Ascending aorta (tissue), 2 donors: ENCODE results near the gene CEP112. TPM values are rescaled to one million over a fixed set of nuclear protein-coding genes. Genes with fewer than 3 reads are reported as not detected.
A peak's percentile ranks its signal among the peaks of the same experiment; 100 is the strongest.

Experiments used
- DNase-seq, 2 donors: peaks; one replicate each; pipeline ENCODE4 v3.0.0-alpha.2; 2019; ENCODE audit warnings: low spot score in 2 of 2
- H3K27ac ChIP-seq, 2 donors: fragments of 200-600 bp; sonication (generic); one replicate each; pipeline ENCODE4 v1.5.1; 2016 to 2017; ENCODE audit warnings: mild to moderate bottlenecking in 1 of 2
- H3K27me3 ChIP-seq: fragments of 200-600 bp; sonication (generic); one replicate; pipeline ENCODE4 v1.5.1; 2017
- H3K36me3 ChIP-seq, 2 donors: fragments of 200-600 bp; sonication (generic); one replicate each; pipeline ENCODE4 v1.5.1; 2016
- H3K4me1 ChIP-seq, 2 donors: fragments of 200-600 bp; sonication (generic); one replicate each; pipeline ENCODE4 v1.5.1; 2016 to 2017; ENCODE audit warnings: mild to moderate bottlenecking in 1 of 2
- H3K4me3 ChIP-seq, 2 donors: fragments of 200-600 bp; sonication (generic); one replicate each; pipeline ENCODE4 v1.5.1; 2016 to 2017; ENCODE audit warnings: mild to moderate bottlenecking in 1 of 2
- H3K9me3 ChIP-seq, 2 donors: fragments of 200-600 bp; sonication (generic); one replicate each; pipeline ENCODE4 v1.5.1; 2016
- CTCF ChIP-seq, 3 experiments: fragments of 200-600 bp in 2 of 3; fragments of 450-650 bp in 1 of 3; sonication (generic) in 2 of 3; IDR thresholded peaks; one replicate each; pipeline ENCODE4 v1.5.1; 2016 to 2019; ENCODE audit warnings: antibody characterized with exemption in 3 of 3, mild to moderate bottlenecking in 1 of 3, moderate library complexity in 1 of 3
- intact Hi-C: fragments of 100-400 bp; cut with DNase I; formaldehyde crosslinking; loops from one replicate; pipeline ENCODE4 v1.15.1; 2023
- total RNA-seq: library from RNA; depleted of rRNA; stranded (reverse); fragments of >200 nt; gene quantifications from one replicate; pipeline ENCODE4 v1.1.0, GENCODE V29; 2016

The CEP112 gene
- total RNA-seq, 1 donor from 2014 or later, result 11.4 TPM

DNA sequence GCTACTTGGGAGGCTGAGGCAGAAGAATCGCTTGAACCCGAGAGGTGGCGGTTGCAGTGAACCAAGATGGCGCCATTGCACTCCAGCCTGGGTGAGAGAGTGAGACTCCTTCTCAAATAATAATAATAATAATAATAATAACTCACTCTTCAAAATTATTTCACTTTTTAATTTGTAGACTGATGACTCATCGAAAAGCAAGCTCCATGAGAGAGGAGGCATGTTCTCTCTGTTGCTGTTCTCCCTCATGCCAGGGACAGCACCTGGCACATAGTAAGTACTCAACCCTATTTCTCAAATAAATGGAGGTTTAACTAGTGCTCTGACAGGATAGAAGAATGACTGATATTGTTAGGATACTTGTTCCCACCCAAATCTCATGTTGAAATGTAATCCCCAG lies 265.3 kb downstream of the CEP112 start:
- TF ChIP-seq CTCF (IDR thresholded peaks at IDR 0.05), result no peak
- no peak for DNase-seq
- intact Hi-C loops, result no loop called here
- Histone ChIP-seq H3K36me3 (no peaks in the 10 kb centered on the region), H3K27ac (no peak overlapping the region), H3K9me3 (no peaks in the 10 kb centered on the region), H3K4me1 (no peaks in the 10 kb centered on the region), H3K27me3 (no peaks in the 10 kb centered on the region), H3K4me3 (no peak overlapping the region)

DNA sequence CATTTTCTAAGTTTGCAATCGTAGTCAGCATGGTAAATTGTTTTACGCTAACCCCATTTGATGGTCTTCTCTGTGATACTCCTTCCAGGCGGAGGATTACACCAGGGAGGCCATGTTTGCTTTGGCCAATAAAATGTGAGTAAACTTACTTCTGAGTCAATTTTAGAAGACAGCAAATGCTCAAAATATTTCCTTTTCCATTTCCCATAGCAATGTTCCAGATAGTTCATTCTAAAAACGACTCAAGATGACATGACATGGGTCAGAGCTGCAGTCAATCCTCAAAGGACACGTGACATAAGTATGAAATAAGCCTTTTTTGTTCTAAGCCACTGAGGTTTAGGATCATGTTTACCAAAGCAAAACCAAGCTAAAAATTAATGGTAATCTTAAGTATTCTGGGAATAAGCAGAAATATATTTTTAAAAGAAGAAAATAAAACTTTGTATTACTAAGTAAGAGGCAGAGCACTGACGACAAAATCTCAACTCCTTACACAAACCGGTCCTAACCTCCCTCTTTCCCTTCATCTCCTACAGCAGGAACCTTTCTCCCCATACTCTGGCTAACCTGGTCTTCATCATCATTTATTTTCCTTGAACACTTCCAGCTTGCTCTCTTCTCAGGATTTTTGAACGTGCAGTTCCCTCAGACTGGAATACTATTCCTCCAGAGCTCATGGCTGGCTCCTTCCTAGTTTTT lies 266.2 kb downstream of the CEP112 start:
- no peaks in the 10 kb centered on the region for H3K9me3 ChIP-seq
- no peaks in the 10 kb centered on the region for H3K27me3 ChIP-seq
- H3K4me1 ChIP-seq, result no peaks in the 10 kb centered on the region
- no peak overlapping the region for H3K4me3 ChIP-seq
- H3K27ac ChIP-seq, result peak overlapping the region; percentile 39 to 66
- DNase-seq, result no peak
- intact Hi-C loops, result no loop called here
- no peaks in the 10 kb centered on the region for H3K36me3 ChIP-seq
- TF ChIP-seq CTCF (IDR thresholded peaks at IDR 0.05), result no peak

- Histone ChIP-seq H3K27me3 (no peaks in the 10 kb centered on the region), H3K4me3 (no peak overlapping the region), H3K36me3 (no peaks in the 10 kb centered on the region), H3K27ac (no peak overlapping the region), H3K4me1 (peaks cover 0 to 9% of the 10 kb centered on the region in 2 donors), H3K9me3 (no peaks in the 10 kb centered on the region)
- intact Hi-C loops, result no loop called here
- DNase-seq, result no peak
- TF ChIP-seq CTCF (IDR thresholded peaks at IDR 0.05), result no peak
These were observed 270.9 kb downstream of the CEP112 start for GRCh38 chr17:65920996-65921395.

DNA sequence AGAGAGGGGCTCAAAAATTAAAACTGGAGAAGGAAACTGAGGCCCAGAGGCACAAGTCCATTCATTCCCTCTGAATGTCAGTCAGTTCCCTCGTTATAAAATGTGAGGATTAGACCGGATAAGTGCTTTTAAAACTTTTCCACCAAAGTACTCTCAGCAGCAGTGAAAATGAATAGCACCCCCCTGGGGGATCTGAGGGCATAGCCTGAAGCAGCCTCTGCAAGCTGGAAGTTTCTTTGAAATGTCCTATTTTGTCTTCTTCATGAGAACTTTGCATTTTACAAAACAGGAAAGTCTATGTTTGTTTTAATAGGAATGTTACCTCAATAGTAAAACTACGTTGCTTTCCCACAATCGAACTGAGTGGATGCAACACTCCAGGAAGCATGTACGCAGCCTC lies 273.0 kb downstream of the CEP112 start:
- H3K9me3 ChIP-seq, result no peaks in the 10 kb centered on the region
- H3K36me3 ChIP-seq, result no peaks in the 10 kb centered on the region
- H3K27me3 ChIP-seq, result no peaks in the 10 kb centered on the region
- peak overlapping the region in 1 of 2 donors; percentile 3 for H3K27ac ChIP-seq
- no peak overlapping the region for H3K4me3 ChIP-seq
- intact Hi-C loops, result no loop called here
- no peak for DNase-seq
- TF ChIP-seq CTCF (IDR thresholded peaks at IDR 0.05), result peak in 2 of 3 experiments; percentile 11 to 39
- H3K4me1 ChIP-seq, result peaks cover 0 to 9% of the 10 kb centered on the region in 2 donors

DNA sequence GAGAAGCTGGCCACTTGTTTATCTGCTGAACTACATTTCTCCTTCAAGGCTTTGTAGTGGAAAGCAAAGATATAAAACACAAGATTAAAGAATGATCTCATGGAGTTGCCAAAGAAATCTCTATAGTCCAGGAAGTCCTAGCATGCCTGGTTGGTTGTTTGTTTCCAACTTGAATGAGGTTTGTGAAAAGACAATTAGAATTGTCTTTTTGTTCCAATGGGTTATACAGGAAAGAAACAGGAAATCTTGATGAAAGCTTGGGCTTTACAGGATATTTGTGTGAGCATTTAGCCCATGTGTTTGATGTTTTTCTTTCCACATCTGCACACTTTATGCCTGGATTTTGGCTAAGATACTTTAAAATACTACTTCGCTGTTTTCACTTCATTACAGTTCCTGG lies 273.4 kb downstream of the CEP112 start:
- intact Hi-C loops, result no loop called here
- peak overlapping the region in 1 of 2 donors; percentile 3 for H3K27ac ChIP-seq

More for the DNA sequence above, 273.4 kb downstream of the CEP112 start:
- Histone ChIP-seq H3K9me3 (no peaks in the 10 kb centered on the region), H3K27me3 (no peaks in the 10 kb centered on the region), H3K4me1 (peaks cover 0 to 9% of the 10 kb centered on the region in 2 donors), H3K36me3 (no peaks in the 10 kb centered on the region), H3K4me3 (no peak overlapping the region)
- no peak for DNase-seq
- TF ChIP-seq CTCF (IDR thresholded peaks at IDR 0.05), result no peak
